Neuronal stem cell (in vitro differentiated cells): ENCODE measurements around the gene MYH14.
"Not testable (repeated sequence)": the region's sequence is repeated elsewhere in the genome, so short reads cannot be mapped to it uniquely, and the experiment has no call there.

Experiments
- DNase-seq: peaks from one replicate; pipeline ENCODE4 v3.0.0-alpha.2; 2013; ENCODE audit warnings: low spot score
- H2AFZ ChIP-seq: one replicate; pipeline ENCODE4 v1.6.1; 2013; ENCODE audit warnings: mild to moderate bottlenecking, low read length, inconsistent platforms
- H2AK5ac ChIP-seq: 2 replicates; pipeline ENCODE4 v1.6.1; 2013; ENCODE audit warnings: low read depth, mild to moderate bottlenecking, inconsistent platforms, low read length, moderate library complexity, mixed read lengths
- H2BK120ac ChIP-seq: 2 replicates; pipeline ENCODE4 v1.6.1; 2013; ENCODE audit warnings: low read depth, mild to moderate bottlenecking, inconsistent platforms, low read length, moderate library complexity, mixed read lengths
- H2BK12ac ChIP-seq: one replicate; pipeline ENCODE4 v1.6.1; 2013; ENCODE audit warnings: low read length, inconsistent platforms
- H2BK15ac ChIP-seq: 2 replicates; pipeline ENCODE4 v1.6.1; 2013; ENCODE audit warnings: mild to moderate bottlenecking, low read length, inconsistent platforms, mixed read lengths
- H2BK5ac ChIP-seq: one replicate; pipeline ENCODE4 v1.6.1; 2013; ENCODE audit warnings: inconsistent platforms, mild to moderate bottlenecking, low read length, moderate library complexity
- H3K14ac ChIP-seq: one replicate; pipeline ENCODE4 v1.6.1; 2013; ENCODE audit warnings: low read length, inconsistent platforms
- H3K18ac ChIP-seq: 2 replicates; pipeline ENCODE4 v1.6.1; 2013; ENCODE audit warnings: low read length, inconsistent platforms
- H3K23ac ChIP-seq: 2 replicates; pipeline ENCODE4 v1.6.1; 2013; ENCODE audit warnings: low read depth, mild to moderate bottlenecking, mixed read lengths, low read length, inconsistent platforms; ENCODE audit not compliant: poor library complexity
- H3K27ac ChIP-seq: replicated peaks from 3 replicates; pipeline ENCODE4 v1.5.1; 2013; ENCODE audit warnings: low read length, inconsistent platforms
- H3K27me3 ChIP-seq, 3 experiments: 2 replicates each; pipeline ENCODE4 v1.6.1; 2013; ENCODE audit warnings: low read length in 3 of 3, mild to moderate bottlenecking in 2 of 3, inconsistent platforms in 1 of 3, low read depth in 1 of 3, mixed read lengths in 1 of 3, moderate library complexity in 1 of 3; ENCODE audit not compliant: control insufficient read depth in 3 of 3, insufficient read depth in 3 of 3
- H3K36me3 ChIP-seq, 2 donors: replicated peaks in 1 of 2; 2 replicates each; pipeline ENCODE4 v1.6.1; 2013; ENCODE audit warnings: low read length in 2 of 2; ENCODE audit not compliant: control insufficient read depth in 2 of 2, insufficient read depth in 2 of 2
- H3K4ac ChIP-seq: 2 replicates; pipeline ENCODE4 v1.6.1; 2013; ENCODE audit warnings: inconsistent platforms, mild to moderate bottlenecking, low read length, moderate library complexity
- H3K4me1 ChIP-seq, 2 donors: 1 replicate in 1 of 2; 2 replicates in 1 of 2; pipeline ENCODE4 v1.6.1; 2013; ENCODE audit warnings: low read length in 2 of 2, low read depth in 1 of 2; ENCODE audit not compliant: control insufficient read depth in 2 of 2, insufficient read depth in 1 of 2
- H3K4me2 ChIP-seq: one replicate; pipeline ENCODE4 v1.6.1; 2013; ENCODE audit warnings: mild to moderate bottlenecking, low read length, inconsistent platforms; ENCODE audit not compliant: insufficient read depth, poor library complexity, severe bottlenecking
- H3K4me3 ChIP-seq, 2 donors: 2 replicates each; pipeline ENCODE4 v1.5.1; 2013; ENCODE audit warnings: low read length in 2 of 2, mild to moderate bottlenecking in 2 of 2, inconsistent platforms in 1 of 2, moderate library complexity in 1 of 2
- H3K79me1 ChIP-seq: one replicate; pipeline ENCODE4 v1.6.1; 2013; ENCODE audit warnings: low read depth, mild to moderate bottlenecking, inconsistent platforms, low read length, moderate library complexity
- H3K9ac ChIP-seq: one replicate; pipeline ENCODE4 v1.6.1; 2013; ENCODE audit warnings: mild to moderate bottlenecking, low read depth, low read length, inconsistent platforms; ENCODE audit not compliant: poor library complexity
- H3K9me3 ChIP-seq, 2 donors: replicated peaks in 1 of 2; 2 replicates each; pipeline versions ENCODE3 to v1.6.1; 2013; ENCODE audit warnings: low read length in 2 of 2, mild to moderate bottlenecking in 2 of 2, inconsistent platforms in 1 of 2, low read depth in 1 of 2, mixed read lengths in 1 of 2, moderate library complexity in 1 of 2; ENCODE audit not compliant: control insufficient read depth in 2 of 2, insufficient read depth in 1 of 2
- H4K8ac ChIP-seq: one replicate; pipeline ENCODE4 v1.6.1; 2013; ENCODE audit warnings: low read depth, mild to moderate bottlenecking, inconsistent platforms, low read length, moderate library complexity
- H4K91ac ChIP-seq: one replicate; pipeline ENCODE4 v1.6.1; 2013; ENCODE audit warnings: low read length, low read depth, mild to moderate bottlenecking, inconsistent platforms; ENCODE audit not compliant: poor library complexity
- WGBS, 2 donors: extraction: QIAGEN DNeasy Blood & Tissue Kit; methylation state at CpG; one replicate each; pipeline ENCODE4 v1.1.7; 2013; ENCODE audit warnings: missing lambda C conversion rate in 2 of 2, mixed read lengths in 1 of 2; ENCODE audit not compliant: insufficient read length in 2 of 2, insufficient replicate concordance in 1 of 2; ENCODE audit errors: extremely low coverage in 2 of 2; 5-methylcytosine and 5-hydroxymethylcytosine counted together

Gene MYH14

DNA sequence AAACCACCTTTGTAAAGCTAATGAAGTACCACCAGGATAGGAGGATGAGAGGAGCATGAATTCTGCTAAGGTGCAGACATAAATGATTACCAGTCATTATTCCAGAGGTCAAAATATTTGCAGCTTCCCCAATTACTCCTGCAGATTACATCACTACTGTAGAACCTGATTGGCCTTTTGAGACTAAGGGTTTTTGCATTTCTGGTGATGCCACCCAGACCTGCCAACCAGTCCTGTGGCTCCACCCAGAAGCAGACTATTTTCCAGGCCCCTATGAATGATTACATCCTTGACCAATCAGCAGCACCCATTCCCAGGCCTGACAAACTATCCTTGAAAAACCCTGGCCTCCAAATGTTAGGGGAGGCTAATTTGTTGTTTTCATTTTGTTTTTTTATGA lies 136.9 kb downstream of the MYH14 start:
- H3K14ac ChIP-seq: no peak overlapping the region
- no peak overlapping the region for H2AK5ac ChIP-seq
- H3K4me3 ChIP-seq: no peak overlapping the region
- peaks cover 15 to 58% of the 10 kb centered on the region in 2 donors for H3K36me3 ChIP-seq
- H3K27me3 ChIP-seq: no peaks in the 10 kb centered on the region
- no peak overlapping the region for H2BK12ac ChIP-seq
- H4K8ac ChIP-seq: no peak overlapping the region
- no peak overlapping the region for H3K9ac ChIP-seq
- no peak overlapping the region for H3K27ac ChIP-seq
- H3K9me3 ChIP-seq: peaks cover 9 to 19% of the 10 kb centered on the region in 2 donors
- H3K79me1 ChIP-seq: peaks cover 2% of the 10 kb centered on the region
- no peaks in the 10 kb centered on the region for H3K4me1 ChIP-seq
- no peak overlapping the region for H3K4me2 ChIP-seq
- no peak overlapping the region for H2BK5ac ChIP-seq
- H3K18ac ChIP-seq: no peak overlapping the region
- no peak overlapping the region for H2AFZ ChIP-seq
- no peak overlapping the region for H3K23ac ChIP-seq
- H4K91ac ChIP-seq: no peak overlapping the region
- DNase-seq: no peak
- no peak overlapping the region for H3K4ac ChIP-seq
- H2BK15ac ChIP-seq: no peak overlapping the region
- no peak overlapping the region for H2BK120ac ChIP-seq

DNA sequence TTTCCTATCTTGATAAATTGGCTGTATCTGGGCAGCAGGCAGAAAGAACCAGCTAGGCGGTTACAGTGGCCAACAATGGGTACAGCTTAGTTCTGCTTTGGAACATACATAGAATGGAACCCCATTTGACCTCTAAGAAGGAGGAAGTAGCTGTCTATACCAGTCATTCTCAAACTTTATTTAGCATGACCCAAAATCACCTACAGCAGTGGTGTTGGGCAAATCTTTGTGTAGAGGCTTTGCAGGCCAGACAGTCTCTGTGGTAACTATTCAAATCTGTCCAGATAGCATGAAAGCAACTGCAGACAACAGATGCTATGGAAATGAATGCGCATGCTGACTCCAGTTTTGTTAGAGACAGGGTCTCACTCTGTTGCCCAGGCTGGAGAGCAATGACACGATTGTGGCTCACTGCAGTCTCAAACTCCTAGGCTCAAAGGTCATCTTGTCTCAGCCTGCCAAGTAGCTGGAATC lies 137.7 kb downstream of the MYH14 start:
- Histone ChIP-seq H3K14ac (no peak overlapping the region), H3K23ac (no peak overlapping the region), H3K27ac (no peak overlapping the region), H3K9ac (no peak overlapping the region), H3K4me3 (no peak overlapping the region), H3K4me2 (no peak overlapping the region), H2BK5ac (no peak overlapping the region), H2AFZ (no peak overlapping the region), H2BK120ac (no peak overlapping the region), H3K27me3 (no peaks in the 10 kb centered on the region), H2BK12ac (no peak overlapping the region), H2BK15ac (no peak overlapping the region), H2AK5ac (no peak overlapping the region), H4K8ac (no peak overlapping the region), H3K9me3 (peaks cover 9 to 19% of the 10 kb centered on the region in 2 donors), H3K4ac (no peak overlapping the region), H3K18ac (no peak overlapping the region), H3K79me1 (peaks cover 2% of the 10 kb centered on the region), H4K91ac (no peak overlapping the region), H3K4me1 (no peaks in the 10 kb centered on the region), H3K36me3 (peaks cover 15 to 62% of the 10 kb centered on the region in 2 donors)
- DNase-seq: no peak
- WGBS, 2 donors: no CpG with 5 or more reads among the region's 3 CpGs

- peaks cover 6 to 40% of the 10 kb centered on the region in 2 donors for H3K36me3 ChIP-seq
- no peak overlapping the region for H2BK5ac ChIP-seq
- H3K4me2 ChIP-seq: no peak overlapping the region
- no peak overlapping the region for H4K91ac ChIP-seq
- WGBS, 2 donors: no CpG with 5 or more reads among the region's 8 CpGs
- no peak overlapping the region for H2BK120ac ChIP-seq
- no peak overlapping the region for H2AK5ac ChIP-seq
- H3K4ac ChIP-seq: no peak overlapping the region
- H3K79me1 ChIP-seq: peaks cover 2% of the 10 kb centered on the region
- DNase-seq: no peak
- H3K4me1 ChIP-seq: peaks cover 0 to 2% of the 10 kb centered on the region in 2 donors
- no peak overlapping the region for H2BK12ac ChIP-seq
- no peak overlapping the region for H4K8ac ChIP-seq
- no peak overlapping the region for H3K27ac ChIP-seq
- H3K9me3 ChIP-seq: peaks cover 6 to 19% of the 10 kb centered on the region in 2 donors
- H3K4me3 ChIP-seq: no peak overlapping the region
- no peak overlapping the region for H2AFZ ChIP-seq
- no peak overlapping the region for H3K18ac ChIP-seq
- H3K23ac ChIP-seq: no peak overlapping the region
- no peak overlapping the region for H2BK15ac ChIP-seq
- no peak overlapping the region for H3K9ac ChIP-seq
- no peak overlapping the region for H3K14ac ChIP-seq
- H3K27me3 ChIP-seq: no peaks in the 10 kb centered on the region
These were observed 141.4 kb downstream of the MYH14 start for GRCh38 chr19:50344661-50345318.

DNA sequence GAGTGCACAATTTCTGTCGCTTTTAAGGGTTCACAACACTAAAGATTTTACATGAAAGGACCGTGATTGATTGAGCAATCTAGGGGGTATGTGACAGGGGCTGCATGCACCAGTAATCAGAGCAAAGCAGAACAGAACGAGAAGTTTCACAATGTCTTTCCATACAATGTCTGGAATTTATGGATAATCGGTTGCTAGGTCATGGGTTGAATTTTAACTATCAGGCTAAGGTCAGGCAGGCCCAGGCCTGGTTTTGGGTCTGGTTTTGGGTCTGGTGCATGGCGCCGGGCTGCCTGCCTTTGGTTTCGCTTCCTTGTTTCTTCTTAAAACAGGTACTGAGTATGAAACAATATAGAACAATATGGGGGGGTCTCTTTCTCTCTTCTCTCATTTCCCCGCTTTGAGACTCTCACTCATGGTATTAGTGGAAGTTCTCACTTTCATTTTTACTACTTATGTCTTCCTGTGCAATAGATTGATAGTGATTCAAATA lies 143.7 kb downstream of the MYH14 start:
- not testable (repeated sequence) for H3K79me1 ChIP-seq, H3K4me1 ChIP-seq, H3K27ac ChIP-seq, H4K8ac ChIP-seq, H3K4ac ChIP-seq, H3K9ac ChIP-seq, H3K14ac ChIP-seq, H2BK5ac ChIP-seq, H2BK15ac ChIP-seq, H2BK120ac ChIP-seq, DNase-seq, H3K4me2 ChIP-seq, H4K91ac ChIP-seq, H3K23ac ChIP-seq, H3K18ac ChIP-seq, H3K9me3 ChIP-seq, H2BK12ac ChIP-seq, H3K27me3 ChIP-seq, H3K4me3 ChIP-seq, H2AFZ ChIP-seq, H2AK5ac ChIP-seq
- peaks cover 6 to 22% of the 10 kb centered on the region in 2 donors for H3K36me3 ChIP-seq
- WGBS, 2 donors: no CpG with 5 or more reads among the region's 8 CpGs
